Measurements from ENCODE around the gene TFPT. TPM values are rescaled to one million over a fixed set of nuclear protein-coding genes. Genes with fewer than 3 reads are reported as not detected.
A peak's percentile ranks its signal among the peaks of the same experiment; 100 is the strongest.

Gene TFPT
- total and polyA plus RNA-seq, 2 of the 13 experiments (the other 11 are each of a cell fraction or from before 2014, with no cell fraction given), result 8.4 to 10.7 TPM

GRCh38 chr19:54102421-54103169 is 12.9 kb downstream of the TFPT start, which contains the start of gene NDUFA3 (continued):
- TF ChIP-seq NFAT5 (CRISPR knock-in tag; IDR thresholded peaks at IDR 0.05) (no peak), HNF1A (IDR thresholded peaks at IDR 0.05; ENCODE audit: low read depth) (no peak), HNF1A (CRISPR knock-in tag; IDR thresholded peaks at IDR 0.05; ENCODE audit: borderline replicate concordance) (0 out of 2 replicates have a peak, but pooled peaks have one; percentile 36), ATF3 (CRISPR knock-in tag; IDR thresholded peaks at IDR 0.05) (0 out of 2 replicates have a peak, but pooled peaks have one; percentile 17), POLR2AphosphoS2 (IDR thresholded peaks at IDR 0.05; ENCODE audit: low read depth, low read length) (no peak), SMAD1 (CRISPR knock-in tag; IDR thresholded peaks at IDR 0.05; ENCODE audit: borderline replicate concordance, low read depth) (peak; percentile 47; the same call in 1 of the 2 replicates), MLXIP (CRISPR knock-in tag; IDR thresholded peaks at IDR 0.05; ENCODE audit: borderline replicate concordance) (no peak), ZNF740 (CRISPR knock-in tag; IDR thresholded peaks at IDR 0.05) (no peak), NR2F2 (IDR thresholded peaks at IDR 0.05; ENCODE audit: borderline replicate concordance, low read depth) (no peak; the same call in 1 of the 2 replicates), MED13 (CRISPR knock-in tag; IDR thresholded peaks at IDR 0.05) (no peak), MAF1 (CRISPR knock-in tag; IDR thresholded peaks at IDR 0.05; ENCODE audit: borderline replicate concordance) (0 out of 2 replicates have a peak, but pooled peaks have one; percentile 62), ZBTB14 (CRISPR knock-in tag; IDR thresholded peaks at IDR 0.05) (peak; percentile 69), ZNF556 (CRISPR knock-in tag; IDR thresholded peaks at IDR 0.05; ENCODE audit: borderline replicate concordance) (peak; percentile 34; the same call in 1 of the 2 replicates)
